Measurements from ENCODE around the gene HOXD13.

HOXD13 gene

GRCh38 chr2:176096243-176096985 is 3.9 kb downstream of the HOXD13 start:
- Histone ChIP-seq H3K9me3 (ENCODE audit: control insufficient read depth, insufficient read depth, low read length) (0 out of 2 replicates have a peak, but pooled peaks cover 4% of the 10 kb centered on the region), H3K36me3 (ENCODE audit: insufficient read depth, low read length) (no peaks in the 10 kb centered on the region), H3K9ac (ENCODE audit: low read depth, low read length) (peak overlapping the region; percentile 39; the same call in 1 of the 2 replicates), H3K4me1 (ENCODE audit: insufficient read depth, low read length) (peaks cover 9% of the 10 kb centered on the region)

- H3K4me1 ChIP-seq (ENCODE audit: insufficient read depth, low read length) = peaks cover 9% of the 10 kb centered on the region
- 0 out of 2 replicates have a peak, but pooled peaks cover 4% of the 10 kb centered on the region for H3K9me3 ChIP-seq (ENCODE audit: control insufficient read depth, insufficient read depth, low read length)
- peak overlapping the region; percentile 39; the same call in 1 of the 2 replicates for H3K9ac ChIP-seq (ENCODE audit: low read depth, low read length)
- no peaks in the 10 kb centered on the region for H3K36me3 ChIP-seq (ENCODE audit: insufficient read depth, low read length)
Observed at GRCh38 chr2:176096986-176097819, 4.7 kb downstream of the HOXD13 start.

DNA sequence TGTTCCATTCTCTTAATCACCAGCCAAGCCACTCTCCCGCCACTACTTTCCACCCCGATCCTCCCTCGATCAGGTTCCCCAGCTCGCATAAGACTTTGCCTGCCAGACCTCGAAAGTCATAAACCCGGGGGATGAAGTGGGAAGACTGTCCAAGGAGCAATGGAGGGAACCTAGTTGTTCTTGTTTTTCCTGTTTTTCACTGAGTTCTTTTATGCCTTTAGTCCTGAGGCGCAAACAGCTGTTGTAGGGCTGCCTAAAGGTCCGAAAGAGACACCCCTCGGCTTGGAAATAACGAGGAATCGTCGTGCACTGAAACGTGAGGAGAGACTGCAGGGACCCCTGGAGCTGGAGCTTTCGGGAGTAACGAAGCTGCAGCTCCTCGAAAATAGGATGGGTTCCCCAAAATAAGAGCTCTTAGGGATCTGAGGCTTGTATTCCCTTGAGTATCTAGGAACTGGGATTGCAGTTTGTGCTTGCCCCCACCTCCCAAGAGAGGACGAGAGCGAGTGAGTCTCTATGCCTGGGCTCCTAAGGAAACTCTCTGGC is 5.4 kb downstream of the HOXD13 start:
- Histone ChIP-seq H3K9ac (ENCODE audit: low read depth, low read length) (peak overlapping the region; percentile 39; the same call in 1 of the 2 replicates), H3K36me3 (ENCODE audit: insufficient read depth, low read length) (no peaks in the 10 kb centered on the region), H3K9me3 (ENCODE audit: control insufficient read depth, insufficient read depth, low read length) (0 out of 2 replicates have a peak, but pooled peaks cover 4% of the 10 kb centered on the region), H3K4me1 (ENCODE audit: insufficient read depth, low read length) (peaks cover 9% of the 10 kb centered on the region)

GRCh38 chr2:176098366-176099158 is 6.0 kb downstream of the HOXD13 start:
- Histone ChIP-seq H3K9me3 (ENCODE audit: control insufficient read depth, insufficient read depth, low read length) (0 out of 2 replicates have a peak, but pooled peaks cover under 1% of the 10 kb centered on the region), H3K36me3 (ENCODE audit: insufficient read depth, low read length) (no peaks in the 10 kb centered on the region), H3K9ac (ENCODE audit: low read depth, low read length) (peak overlapping the region; percentile 23; the same call in 1 of the 2 replicates), H3K4me1 (ENCODE audit: insufficient read depth, low read length) (peaks cover 9% of the 10 kb centered on the region)

- Histone ChIP-seq H3K9me3 (ENCODE audit: control insufficient read depth, insufficient read depth, low read length) (no peaks in the 10 kb centered on the region), H3K4me1 (ENCODE audit: insufficient read depth, low read length) (peaks cover 9% of the 10 kb centered on the region), H3K36me3 (ENCODE audit: insufficient read depth, low read length) (no peaks in the 10 kb centered on the region), H3K9ac (ENCODE audit: low read depth, low read length) (no peak overlapping the region)
Observed at GRCh38 chr2:176099159-176099727, 6.7 kb downstream of the HOXD13 start.

- no peaks in the 10 kb centered on the region for H3K36me3 ChIP-seq (ENCODE audit: insufficient read depth, low read length)
- peaks cover 9% of the 10 kb centered on the region for H3K4me1 ChIP-seq (ENCODE audit: insufficient read depth, low read length)
- peak within 1 kb of the TSS; percentile 28; the same call in 1 of the 2 replicates for H3K9ac ChIP-seq (ENCODE audit: low read depth, low read length)
- no peaks in the 10 kb centered on the region for H3K9me3 ChIP-seq (ENCODE audit: control insufficient read depth, insufficient read depth, low read length)
Observed at GRCh38 chr2:176099728-176100546, 7.4 kb downstream of the HOXD13 start, which contains the start of gene HOXD12. HOXD12 (plus strand) TSS chr2:176099795; CDS start chr2:176099802, 7 bp downstream.

DNA sequence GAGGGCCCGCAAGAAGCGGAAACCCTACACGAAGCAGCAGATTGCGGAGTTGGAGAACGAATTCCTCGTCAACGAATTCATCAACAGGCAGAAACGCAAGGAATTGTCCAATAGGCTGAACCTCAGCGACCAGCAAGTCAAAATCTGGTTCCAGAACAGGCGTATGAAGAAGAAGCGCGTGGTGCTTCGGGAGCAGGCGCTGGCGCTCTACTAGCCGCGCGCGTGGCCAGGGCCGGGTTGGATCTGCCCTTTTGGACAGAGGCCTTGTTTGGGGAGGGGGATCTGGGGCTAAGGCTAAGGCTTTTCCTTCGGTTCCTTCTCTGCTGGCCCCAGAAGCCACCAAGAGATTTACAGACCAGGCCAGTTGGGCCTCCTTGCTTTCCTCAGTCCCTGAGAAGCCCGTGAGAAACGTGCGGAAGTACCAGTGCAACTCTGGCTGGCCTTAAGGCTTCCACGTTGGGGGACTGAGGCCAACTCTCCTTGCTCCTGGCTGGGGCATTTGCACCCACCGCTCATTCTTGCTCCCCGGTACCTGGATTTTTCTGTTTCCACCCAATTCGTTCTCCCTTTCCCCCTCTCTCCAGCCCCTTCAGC is 8.1 kb downstream of the HOXD13 start:
- H3K9ac ChIP-seq (ENCODE audit: low read depth, low read length) = no peak overlapping the region
- H3K36me3 ChIP-seq (ENCODE audit: insufficient read depth, low read length) = no peaks in the 10 kb centered on the region
- no peaks in the 10 kb centered on the region for H3K9me3 ChIP-seq (ENCODE audit: control insufficient read depth, insufficient read depth, low read length)
- H3K4me1 ChIP-seq (ENCODE audit: insufficient read depth, low read length) = peaks cover 9% of the 10 kb centered on the region

GRCh38 chr2:176101216-176101830 is 8.8 kb downstream of the HOXD13 start:
- no peaks in the 10 kb centered on the region for H3K36me3 ChIP-seq (ENCODE audit: insufficient read depth, low read length)
- no peaks in the 10 kb centered on the region for H3K9me3 ChIP-seq (ENCODE audit: control insufficient read depth, insufficient read depth, low read length)
- H3K4me1 ChIP-seq (ENCODE audit: insufficient read depth, low read length) = peaks cover 9% of the 10 kb centered on the region
- no peak overlapping the region for H3K9ac ChIP-seq (ENCODE audit: low read depth, low read length)

DNA sequence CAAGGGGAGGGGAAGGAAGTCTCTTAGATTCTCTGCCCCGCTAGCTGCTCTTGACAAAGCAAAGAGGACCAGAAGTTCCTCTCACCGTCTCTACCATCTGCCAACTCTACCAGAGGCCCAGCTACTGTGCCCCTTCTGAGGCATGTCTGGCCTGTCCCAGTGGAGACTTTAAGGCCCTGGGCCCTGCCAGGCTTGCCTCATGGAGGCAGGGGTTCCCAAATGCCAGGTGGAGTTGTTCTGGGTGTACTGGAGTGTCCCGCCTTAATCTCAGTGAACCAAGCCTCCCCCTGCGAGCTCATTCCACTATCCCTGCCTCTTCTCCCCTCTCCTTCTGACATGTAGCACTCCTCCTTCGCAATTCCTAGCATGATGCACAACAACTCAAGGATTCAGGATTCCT is 9.3 kb downstream of the HOXD13 start:
- H3K4me1 ChIP-seq (ENCODE audit: insufficient read depth, low read length) = peaks cover 7% of the 10 kb centered on the region; the same call in 1 of the 2 replicates

DNA sequence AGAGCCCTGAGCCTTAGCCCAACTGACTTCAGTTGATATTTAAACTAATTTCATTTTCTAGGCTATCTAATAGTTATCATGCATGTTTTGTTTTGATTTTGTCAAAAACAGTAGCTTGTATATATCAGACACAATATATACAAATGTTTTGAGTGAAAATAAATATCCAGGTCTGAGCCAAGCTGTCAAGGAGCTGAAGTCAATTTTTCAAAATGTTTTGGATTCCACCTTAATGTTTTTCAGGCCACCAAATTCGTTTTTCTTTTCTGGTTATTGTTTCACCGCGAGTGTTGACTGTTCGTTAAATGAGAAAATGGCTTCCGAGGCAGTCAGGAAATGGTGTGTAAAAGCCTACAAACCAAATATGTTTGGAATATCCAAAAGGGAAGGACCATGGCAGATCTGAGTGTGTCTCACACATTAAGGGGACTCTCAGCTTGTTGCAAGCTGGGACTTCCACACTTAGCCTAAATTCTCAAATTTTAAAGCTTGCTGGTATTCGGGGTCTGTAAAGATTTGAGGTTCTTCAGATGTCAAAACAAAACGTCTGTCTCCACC is 9.9 kb downstream of the HOXD13 start:
- Histone ChIP-seq H3K9ac (ENCODE audit: low read depth, low read length) (no peak overlapping the region), H3K36me3 (ENCODE audit: insufficient read depth, low read length) (no peaks in the 10 kb centered on the region), H3K9me3 (ENCODE audit: control insufficient read depth, insufficient read depth, low read length) (no peaks in the 10 kb centered on the region), H3K4me1 (ENCODE audit: insufficient read depth, low read length) (peaks cover 7% of the 10 kb centered on the region; the same call in 1 of the 2 replicates)

More for the DNA sequence above, 9.3 kb downstream of the HOXD13 start:
- Histone ChIP-seq H3K9ac (ENCODE audit: low read depth, low read length) (no peak overlapping the region), H3K9me3 (ENCODE audit: control insufficient read depth, insufficient read depth, low read length) (no peaks in the 10 kb centered on the region), H3K36me3 (ENCODE audit: insufficient read depth, low read length) (no peaks in the 10 kb centered on the region)

DNA sequence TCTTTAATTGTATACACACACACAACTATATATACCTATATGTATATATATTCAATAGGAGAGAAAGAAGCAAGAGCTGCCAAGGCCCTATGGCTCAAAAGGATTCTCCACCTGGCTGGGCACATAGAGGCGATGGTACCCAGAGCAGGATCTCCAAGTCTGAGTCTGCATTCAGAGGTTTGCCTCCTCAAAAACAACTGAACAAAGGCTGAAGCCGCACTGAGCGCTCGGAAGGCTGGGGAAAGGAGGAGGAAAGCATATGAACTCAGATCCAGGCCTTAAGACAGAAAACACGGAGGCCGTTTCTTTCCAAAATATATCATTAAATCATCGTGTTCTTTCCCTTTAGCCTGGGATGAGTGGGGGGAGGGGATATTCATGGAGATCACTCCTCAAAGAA is 10.7 kb downstream of the HOXD13 start:
- H3K4me1 ChIP-seq (ENCODE audit: insufficient read depth, low read length) = peaks cover 4% of the 10 kb centered on the region; the same call in 1 of the 2 replicates
- no peaks in the 10 kb centered on the region for H3K36me3 ChIP-seq (ENCODE audit: insufficient read depth, low read length)
- H3K9ac ChIP-seq (ENCODE audit: low read depth, low read length) = no peak overlapping the region
- H3K9me3 ChIP-seq (ENCODE audit: control insufficient read depth, insufficient read depth, low read length) = no peaks in the 10 kb centered on the region

- Histone ChIP-seq H3K36me3 (ENCODE audit: insufficient read depth, low read length) (no peaks in the 10 kb centered on the region), H3K9ac (ENCODE audit: low read depth, low read length) (peak overlapping the region; percentile 49; the same call in 1 of the 2 replicates), H3K9me3 (ENCODE audit: control insufficient read depth, insufficient read depth, low read length) (no peaks in the 10 kb centered on the region)
Observed at GRCh38 chr2:176103742-176104315, 11.3 kb downstream of the HOXD13 start.

More at GRCh38 chr2:176103742-176104315, 11.3 kb downstream of the HOXD13 start:
- H3K4me1 ChIP-seq (ENCODE audit: insufficient read depth, low read length) = peaks cover 4% of the 10 kb centered on the region; the same call in 1 of the 2 replicates
